HEK293 (cell line): ENCODE measurements around the gene SGMS1.

Experiments used
- CTCF ChIA-PET: fragments of 350-600 bp; formaldehyde crosslinking; extraction: SDS; loops from one replicate; lab custom pipeline; 2021; ENCODE audit warnings: antibody characterized with exemption; lab: Yijun Ruan, JAX
- POLR2A ChIA-PET: fragments of 300-600 bp; formaldehyde crosslinking; extraction: SDS; loops from one replicate; lab custom pipeline; 2020; ENCODE audit warnings: antibody characterized with exemption, inconsistent platforms; lab: Yijun Ruan, JAX
- H3K27ac ChIP-seq: fragments of 200-500 bp; sonication (Bioruptor generic); 2 replicates; pipeline ENCODE4 v1.5.1; 2014; ENCODE audit warnings: low read depth, low read length, control low read depth, inconsistent platforms; ENCODE audit errors: extremely low read depth
- H3K36me3 ChIP-seq, 2 experiments: fragments of 200-500 bp in 1 of 2; sonication (Bioruptor generic) in 1 of 2; 1 replicate in 1 of 2; 2 replicates in 1 of 2; pipeline ENCODE4 v1.5.1; 2014 to 2017; ENCODE audit warnings: inconsistent platforms in 2 of 2, low read length in 2 of 2; ENCODE audit not compliant: control insufficient read depth in 2 of 2, insufficient read depth in 1 of 2
- H3K4me1 ChIP-seq: fragments of 200-500 bp; sonication (Bioruptor generic); 2 replicates; pipeline ENCODE4 v1.5.1; 2014; ENCODE audit warnings: mild to moderate bottlenecking, low read length, inconsistent platforms; ENCODE audit not compliant: control insufficient read depth, insufficient read depth
- H3K4me3 ChIP-seq: 2 replicates; pipeline ENCODE4 v1.5.1; 2011; ENCODE audit warnings: low read depth, mild to moderate bottlenecking, control low read depth, low read length, moderate library complexity
- H3K9me3 ChIP-seq: fragments of 200-500 bp; sonication (Bioruptor generic); 2 replicates; pipeline ENCODE4 v1.5.1; 2014; ENCODE audit warnings: low read depth, low read length, inconsistent platforms; ENCODE audit not compliant: control insufficient read depth, insufficient read depth
- EGR2 ChIP-seq: fragments of 450-650 bp; formaldehyde crosslinking; IDR thresholded peaks from 2 replicates; pipeline ENCODE4 v1.5.1; 2016; ENCODE audit warnings: low read depth, missing biosample characterization, missing genetic modification characterization
- HOXD13 ChIP-seq: sonication (generic); formaldehyde crosslinking; IDR thresholded peaks from 2 replicates; pipeline ENCODE4 v1.8.0; 2022; ENCODE audit warnings: missing genetic modification reagents, borderline replicate concordance
- KLF8 ChIP-seq: fragments of 450-650 bp; formaldehyde crosslinking; IDR thresholded peaks from 2 replicates; pipeline ENCODE4 v1.5.1; 2016; ENCODE audit warnings: missing biosample characterization, missing genetic modification characterization
- TCF7L2 ChIP-seq: IDR thresholded peaks from 2 replicates; pipeline ENCODE4 v1.6.1; 2011; ENCODE audit warnings: low read depth, mild to moderate bottlenecking, inconsistent platforms, low read length, moderate library complexity, borderline replicate concordance
- TRIM28 ChIP-seq: IDR thresholded peaks from 2 replicates; pipeline ENCODE4 v1.6.1; 2011; ENCODE audit warnings: low read length, control low read depth, borderline replicate concordance
- ZNF146 ChIP-seq: fragments of 450-650 bp; formaldehyde crosslinking; IDR thresholded peaks from 2 replicates; pipeline ENCODE4 v1.5.1; 2016; ENCODE audit warnings: missing biosample characterization, missing genetic modification characterization
- ZNF155 ChIP-seq: fragments of 450-650 bp; formaldehyde crosslinking; IDR thresholded peaks from 2 replicates; pipeline ENCODE4 v1.5.1; 2016; ENCODE audit warnings: missing biosample characterization, missing genetic modification characterization
- ZNF223 ChIP-seq: fragments of 450-650 bp; formaldehyde crosslinking; IDR thresholded peaks from 2 replicates; pipeline ENCODE4 v1.5.1; 2016; ENCODE audit warnings: missing biosample characterization, missing genetic modification characterization
- ZNF266 ChIP-seq: fragments of 450-650 bp; formaldehyde crosslinking; IDR thresholded peaks from 2 replicates; pipeline ENCODE4 v1.5.1; 2016; ENCODE audit warnings: missing biosample characterization, missing genetic modification characterization, low read depth
- ZNF335 ChIP-seq: fragments of 450-650 bp; formaldehyde crosslinking; conservative IDR thresholded peaks from 2 replicates; pipeline ENCODE4 v1.5.1; 2016; ENCODE audit warnings: missing biosample characterization, missing genetic modification characterization
- ZNF426 ChIP-seq: fragments of 450-650 bp; formaldehyde crosslinking; IDR thresholded peaks from 2 replicates; pipeline ENCODE4 v1.5.1; 2017; ENCODE audit warnings: missing biosample characterization, missing genetic modification characterization, mild to moderate bottlenecking, inconsistent platforms, moderate library complexity
- ZNF518A ChIP-seq: fragments of 450-650 bp; formaldehyde crosslinking; conservative IDR thresholded peaks from 2 replicates; pipeline ENCODE4 v1.5.1; 2016; ENCODE audit warnings: low read depth, missing biosample characterization, missing genetic modification characterization
- ZNF561 ChIP-seq: fragments of 450-650 bp; IDR thresholded peaks from 2 replicates; pipeline ENCODE4 v1.5.1; 2018; ENCODE audit warnings: missing biosample characterization, missing genetic modification characterization, borderline replicate concordance
- ZNF792 ChIP-seq: fragments of 450-650 bp; formaldehyde crosslinking; IDR thresholded peaks from 2 replicates; pipeline ENCODE4 v1.5.1; 2016; ENCODE audit warnings: missing biosample characterization, missing genetic modification characterization
- ZSCAN5A ChIP-seq: fragments of 450-650 bp; formaldehyde crosslinking; IDR thresholded peaks from 2 replicates; pipeline ENCODE4 v1.5.1; 2016; ENCODE audit warnings: missing biosample characterization, missing genetic modification characterization
- TF ChIP-seq, protein P1 (sequence below): fragments of 450-650 bp; formaldehyde crosslinking; IDR thresholded peaks from 2 replicates; pipeline ENCODE4 v1.5.1; 2017; ENCODE audit warnings: missing biosample characterization, missing genetic modification characterization
- TF ChIP-seq, protein P2 (sequence below): fragments of 450-650 bp; IDR thresholded peaks from 2 replicates; pipeline ENCODE4 v1.5.1; 2018; ENCODE audit warnings: missing biosample characterization, mild to moderate bottlenecking, missing genetic modification characterization

The SGMS1 gene

GRCh38 chr10:50456719-50457118, 167.0 kb downstream of the SGMS1 start:
- Histone ChIP-seq H3K9me3 (no peaks in the 10 kb centered on the region), H3K27ac (no peak overlapping the region), H3K36me3 (peaks cover 0 to 3% of the 10 kb centered on the region in 2 experiments; a peak in 1 of 3 replicates), H3K4me3 (no peak overlapping the region), H3K4me1 (peaks cover 3% of the 10 kb centered on the region; the same call in 1 of the 2 replicates)
- TF ChIP-seq ZNF426 (tag by site-specific recombination), result no peak
- CTCF ChIA-PET, result no interaction called here
- POLR2A ChIA-PET, result no interaction called here

DNA sequence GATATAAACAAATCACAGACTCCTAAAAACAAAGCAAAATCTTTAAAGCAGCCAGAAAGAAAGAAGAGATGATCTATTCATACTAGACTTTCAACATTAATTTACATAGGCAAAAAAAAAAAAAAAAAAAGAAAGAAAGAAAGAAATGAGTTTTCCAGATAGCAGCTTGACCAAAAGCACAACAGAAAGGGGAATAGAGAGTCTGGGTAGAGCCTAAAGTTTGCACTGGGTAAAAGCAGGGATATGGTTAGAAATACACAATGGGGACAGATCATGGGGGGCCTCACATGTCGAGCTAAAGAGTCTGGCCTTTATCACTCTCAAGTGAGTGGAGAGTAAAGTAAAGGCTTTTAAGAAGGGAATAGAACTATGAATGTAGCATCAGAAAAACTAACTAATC, 169.8 kb downstream of the SGMS1 start:
- no peaks in the 10 kb centered on the region for H3K4me1 ChIP-seq
- no peaks in the 10 kb centered on the region for H3K36me3 ChIP-seq
- TF ChIP-seq EGR2 (tag by site-specific recombination), result no peak
- TF ChIP-seq ZNF146 (tag by site-specific recombination), result no peak
- TF ChIP-seq, protein P1, sequence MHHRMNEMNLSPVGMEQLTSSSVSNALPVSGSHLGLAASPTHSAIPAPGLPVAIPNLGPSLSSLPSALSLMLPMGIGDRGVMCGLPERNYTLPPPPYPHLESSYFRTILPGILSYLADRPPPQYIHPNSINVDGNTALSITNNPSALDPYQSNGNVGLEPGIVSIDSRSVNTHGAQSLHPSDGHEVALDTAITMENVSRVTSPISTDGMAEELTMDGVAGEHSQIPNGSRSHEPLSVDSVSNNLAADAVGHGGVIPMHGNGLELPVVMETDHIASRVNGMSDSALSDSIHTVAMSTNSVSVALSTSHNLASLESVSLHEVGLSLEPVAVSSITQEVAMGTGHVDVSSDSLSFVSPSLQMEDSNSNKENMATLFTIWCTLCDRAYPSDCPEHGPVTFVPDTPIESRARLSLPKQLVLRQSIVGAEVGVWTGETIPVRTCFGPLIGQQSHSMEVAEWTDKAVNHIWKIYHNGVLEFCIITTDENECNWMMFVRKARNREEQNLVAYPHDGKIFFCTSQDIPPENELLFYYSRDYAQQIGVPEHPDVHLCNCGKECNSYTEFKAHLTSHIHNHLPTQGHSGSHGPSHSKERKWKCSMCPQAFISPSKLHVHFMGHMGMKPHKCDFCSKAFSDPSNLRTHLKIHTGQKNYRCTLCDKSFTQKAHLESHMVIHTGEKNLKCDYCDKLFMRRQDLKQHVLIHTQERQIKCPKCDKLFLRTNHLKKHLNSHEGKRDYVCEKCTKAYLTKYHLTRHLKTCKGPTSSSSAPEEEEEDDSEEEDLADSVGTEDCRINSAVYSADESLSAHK (tag by site-specific recombination), result no peak
- no peak for TF ChIP-seq ZNF518A (tag by site-specific recombination)
- TF ChIP-seq TCF7L2, result no peak
- TF ChIP-seq ZSCAN5A (tag by site-specific recombination), result no peak
- no peak for TF ChIP-seq ZNF155 (tag by site-specific recombination)
- TF ChIP-seq KLF8 (tag by site-specific recombination), result no peak
- no peak for TF ChIP-seq ZNF561
- no peak for TF ChIP-seq TRIM28
- no peak for TF ChIP-seq ZNF335 (tag by site-specific recombination)
- no peak for TF ChIP-seq HOXD13 (CRISPR knock-in tag)
- no peak for TF ChIP-seq ZNF792 (tag by site-specific recombination)
- no peak for TF ChIP-seq ZNF223 (tag by site-specific recombination)
- TF ChIP-seq, protein P2, sequence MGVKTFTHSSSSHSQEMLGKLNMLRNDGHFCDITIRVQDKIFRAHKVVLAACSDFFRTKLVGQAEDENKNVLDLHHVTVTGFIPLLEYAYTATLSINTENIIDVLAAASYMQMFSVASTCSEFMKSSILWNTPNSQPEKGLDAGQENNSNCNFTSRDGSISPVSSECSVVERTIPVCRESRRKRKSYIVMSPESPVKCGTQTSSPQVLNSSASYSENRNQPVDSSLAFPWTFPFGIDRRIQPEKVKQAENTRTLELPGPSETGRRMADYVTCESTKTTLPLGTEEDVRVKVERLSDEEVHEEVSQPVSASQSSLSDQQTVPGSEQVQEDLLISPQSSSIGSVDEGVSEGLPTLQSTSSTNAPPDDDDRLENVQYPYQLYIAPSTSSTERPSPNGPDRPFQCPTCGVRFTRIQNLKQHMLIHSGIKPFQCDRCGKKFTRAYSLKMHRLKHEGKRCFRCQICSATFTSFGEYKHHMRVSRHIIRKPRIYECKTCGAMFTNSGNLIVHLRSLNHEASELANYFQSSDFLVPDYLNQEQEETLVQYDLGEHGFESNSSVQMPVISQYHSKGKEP (tag by site-specific recombination), result no peak
- no peak for TF ChIP-seq ZNF266 (tag by site-specific recombination)
- H3K9me3 ChIP-seq, result no peaks in the 10 kb centered on the region
- CTCF ChIA-PET, result interaction anchor here (0.6 kb wide), 3 partner anchors 8 to 171 kb away, joined by 4 read pairs; no protein-coding TSS in a partner anchor
- POLR2A ChIA-PET, result no interaction called here
- no peak overlapping the region for H3K4me3 ChIP-seq
- H3K27ac ChIP-seq, result no peak overlapping the region
